ENCODE data around the gene XCR1. TPM values are rescaled to one million over a fixed set of nuclear protein-coding genes. Genes with fewer than 3 reads are reported as not detected.

The XCR1 gene
- total RNA-seq, 1 donor: not detected

DNA sequence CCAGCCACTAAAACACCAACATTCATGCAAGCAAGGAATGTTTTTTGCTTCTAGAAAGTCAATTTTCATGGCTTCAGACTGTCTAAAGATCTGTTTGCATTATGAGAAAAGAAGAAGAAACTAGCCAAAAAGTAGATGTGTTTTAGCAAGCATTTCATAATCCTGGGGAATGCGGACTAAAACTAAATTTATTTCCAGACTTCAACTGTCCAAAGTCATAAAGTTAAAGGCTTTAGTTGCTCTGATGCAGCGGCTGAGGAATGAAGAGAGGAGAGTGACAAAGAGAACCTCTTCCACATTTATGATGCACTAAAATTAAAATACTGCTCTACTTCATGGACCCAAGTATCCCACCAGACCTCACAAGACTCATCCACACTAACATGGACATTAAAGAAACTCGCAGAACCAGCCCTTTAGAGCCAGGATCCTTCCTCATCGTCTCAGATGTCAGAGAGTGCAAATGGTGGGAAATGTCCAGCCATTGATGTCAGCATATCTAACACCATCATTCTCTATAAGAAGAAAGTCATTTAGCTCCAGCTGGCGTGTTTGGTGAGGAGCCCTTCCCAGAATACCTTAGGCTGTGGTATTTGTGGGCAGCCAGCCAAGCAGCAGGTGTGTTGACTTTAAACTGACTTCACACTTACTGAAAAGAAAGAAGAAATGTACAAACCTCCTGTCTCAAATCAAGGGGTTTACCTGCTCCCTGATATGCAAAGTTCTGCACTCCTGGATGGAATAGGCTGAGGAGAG is 49.1 kb downstream of the XCR1 start:
- Histone ChIP-seq H3K4me1 (ENCODE audit: insufficient read depth, low read length) (peaks cover 23% of the 10 kb centered on the region), H3K9me3 (ENCODE audit: low read depth, low read length) (no peaks in the 10 kb centered on the region), H3K36me3 (ENCODE audit: insufficient read depth, low read length) (peaks cover 50% of the 10 kb centered on the region), H3K4me2 (ENCODE audit: insufficient read depth, low read length) (no peak overlapping the region), H4K20me1 (ENCODE audit: insufficient read depth, low read length) (peaks cover 8% of the 10 kb centered on the region), H2AFZ (ENCODE audit: low read length) (no peak overlapping the region), H3K27ac (ENCODE audit: low read depth, low read length) (no peak overlapping the region), H3K27me3 (ENCODE audit: insufficient read depth, low read length) (no peaks in the 10 kb centered on the region), H3K4me3 (ENCODE audit: insufficient read depth, low read length) (no peak overlapping the region), H3K79me2 (ENCODE audit: insufficient read depth, low read length) (no peaks in the 10 kb centered on the region)
- DNase-seq (ENCODE audit: insufficient read length, low spot score, missing footprints): no peak
- TF ChIP-seq, protein P1, sequence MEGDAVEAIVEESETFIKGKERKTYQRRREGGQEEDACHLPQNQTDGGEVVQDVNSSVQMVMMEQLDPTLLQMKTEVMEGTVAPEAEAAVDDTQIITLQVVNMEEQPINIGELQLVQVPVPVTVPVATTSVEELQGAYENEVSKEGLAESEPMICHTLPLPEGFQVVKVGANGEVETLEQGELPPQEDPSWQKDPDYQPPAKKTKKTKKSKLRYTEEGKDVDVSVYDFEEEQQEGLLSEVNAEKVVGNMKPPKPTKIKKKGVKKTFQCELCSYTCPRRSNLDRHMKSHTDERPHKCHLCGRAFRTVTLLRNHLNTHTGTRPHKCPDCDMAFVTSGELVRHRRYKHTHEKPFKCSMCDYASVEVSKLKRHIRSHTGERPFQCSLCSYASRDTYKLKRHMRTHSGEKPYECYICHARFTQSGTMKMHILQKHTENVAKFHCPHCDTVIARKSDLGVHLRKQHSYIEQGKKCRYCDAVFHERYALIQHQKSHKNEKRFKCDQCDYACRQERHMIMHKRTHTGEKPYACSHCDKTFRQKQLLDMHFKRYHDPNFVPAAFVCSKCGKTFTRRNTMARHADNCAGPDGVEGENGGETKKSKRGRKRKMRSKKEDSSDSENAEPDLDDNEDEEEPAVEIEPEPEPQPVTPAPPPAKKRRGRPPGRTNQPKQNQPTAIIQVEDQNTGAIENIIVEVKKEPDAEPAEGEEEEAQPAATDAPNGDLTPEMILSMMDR (IDR thresholded peaks at IDR 0.05; ENCODE audit: extremely low read depth, low read depth, low read length): no peak

GRCh38 chr3:45976191-45977091 is 50.8 kb downstream of the XCR1 start:
- DNase-seq (ENCODE audit: insufficient read length, low spot score, missing footprints): no peak
- H3K4me3 ChIP-seq (ENCODE audit: insufficient read depth, low read length): no peak overlapping the region
- peaks cover 5% of the 10 kb centered on the region for H4K20me1 ChIP-seq (ENCODE audit: insufficient read depth, low read length)
- H3K79me2 ChIP-seq (ENCODE audit: insufficient read depth, low read length): no peaks in the 10 kb centered on the region
- peaks cover 43% of the 10 kb centered on the region for H3K36me3 ChIP-seq (ENCODE audit: insufficient read depth, low read length)
- H3K27me3 ChIP-seq (ENCODE audit: insufficient read depth, low read length): no peaks in the 10 kb centered on the region
- no peak overlapping the region for H2AFZ ChIP-seq (ENCODE audit: low read length)
- TF ChIP-seq, protein P1 (IDR thresholded peaks at IDR 0.05; ENCODE audit: extremely low read depth, low read depth, low read length): no peak
- no peak overlapping the region for H3K27ac ChIP-seq (ENCODE audit: low read depth, low read length)
- peaks cover 32% of the 10 kb centered on the region for H3K4me1 ChIP-seq (ENCODE audit: insufficient read depth, low read length)
- H3K9me3 ChIP-seq (ENCODE audit: low read depth, low read length): no peaks in the 10 kb centered on the region
- no peak overlapping the region for H3K4me2 ChIP-seq (ENCODE audit: insufficient read depth, low read length)

DNA sequence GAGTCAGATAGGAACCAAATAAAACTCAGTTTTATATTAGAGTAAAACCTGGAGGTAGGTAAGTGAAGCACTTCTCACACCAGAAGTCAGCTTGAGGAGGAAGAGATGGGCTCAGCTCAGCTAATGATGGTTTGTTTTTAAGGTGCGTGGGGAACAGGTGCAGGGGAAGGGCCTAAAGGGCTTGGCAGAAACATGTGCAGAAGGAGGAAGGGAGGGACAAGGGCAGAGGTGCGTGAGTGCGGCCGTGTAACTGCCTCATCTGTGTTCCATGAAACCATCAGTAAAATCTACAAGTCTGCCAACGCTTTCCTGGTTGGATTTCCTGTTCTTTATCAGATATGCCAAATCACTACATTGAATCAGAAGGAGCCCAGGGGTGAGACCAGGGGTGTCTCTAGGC is 51.6 kb downstream of the XCR1 start:
- Histone ChIP-seq H3K36me3 (ENCODE audit: insufficient read depth, low read length) (peaks cover 45% of the 10 kb centered on the region), H4K20me1 (ENCODE audit: insufficient read depth, low read length) (no peaks in the 10 kb centered on the region)

More for the DNA sequence above, 51.6 kb downstream of the XCR1 start:
- H2AFZ ChIP-seq (ENCODE audit: low read length): no peak overlapping the region
- no peak overlapping the region for H3K4me3 ChIP-seq (ENCODE audit: insufficient read depth, low read length)
- no peaks in the 10 kb centered on the region for H3K27me3 ChIP-seq (ENCODE audit: insufficient read depth, low read length)
- H3K4me2 ChIP-seq (ENCODE audit: insufficient read depth, low read length): no peak overlapping the region
- H3K79me2 ChIP-seq (ENCODE audit: insufficient read depth, low read length): no peaks in the 10 kb centered on the region
- TF ChIP-seq, protein P1 (IDR thresholded peaks at IDR 0.05; ENCODE audit: extremely low read depth, low read depth, low read length): no peak
- DNase-seq (ENCODE audit: insufficient read length, low spot score, missing footprints): no peak
- no peaks in the 10 kb centered on the region for H3K9me3 ChIP-seq (ENCODE audit: low read depth, low read length)
- no peak overlapping the region for H3K27ac ChIP-seq (ENCODE audit: low read depth, low read length)
- peaks cover 25% of the 10 kb centered on the region for H3K4me1 ChIP-seq (ENCODE audit: insufficient read depth, low read length)
